HepG2 (cell line): ENCODE results near the gene MTHFSD. TPM values are rescaled to one million over a fixed set of nuclear protein-coding genes. Genes with fewer than 3 reads are reported as not detected.
A peak's percentile ranks its signal among the peaks of the same experiment; 100 is the strongest.

Source experiments
- EED ChIP-seq: sonication (generic); formaldehyde crosslinking; IDR thresholded peaks from 2 replicates; pipeline ENCODE4 v1.5.0; 2020; ENCODE audit warnings: mild to moderate bottlenecking, missing genetic modification reagents
- FIP1L1 ChIP-seq: fragments of 200-400 bp; formaldehyde crosslinking; IDR thresholded peaks from 2 replicates; pipeline ENCODE4 v1.6.1; 2018; ENCODE audit warnings: low read depth, mild to moderate bottlenecking, low read length, moderate library complexity, borderline replicate concordance; ENCODE audit not compliant: insufficient read depth
- FOXK2 ChIP-seq: fragments of 450-650 bp; IDR thresholded peaks from 2 replicates; pipeline ENCODE4 v1.6.1; 2016
- HNF4G ChIP-seq, 2 experiments: sonication (generic) in 1 of 2; formaldehyde crosslinking in 1 of 2; IDR thresholded peaks; 2 replicates each; pipeline versions ENCODE4 v1.4.0 to v1.6.1; 2011 to 2020; ENCODE audit warnings: borderline replicate concordance in 2 of 2, low read depth in 2 of 2, mild to moderate bottlenecking in 2 of 2, low read length in 1 of 2, missing genetic modification reagents in 1 of 2, moderate library complexity in 1 of 2
- KDM6A ChIP-seq: IDR thresholded peaks from 2 replicates; pipeline ENCODE4 v1.6.1; 2016; ENCODE audit warnings: low read depth
- MXD1 ChIP-seq: sonication (generic); formaldehyde crosslinking; IDR thresholded peaks from 2 replicates; pipeline ENCODE4 v1.4.0; 2020; ENCODE audit warnings: mild to moderate bottlenecking, missing genetic modification reagents
- NFKBIZ ChIP-seq: IDR thresholded peaks from 2 replicates; pipeline ENCODE4 v1.6.1; 2018; ENCODE audit warnings: missing genetic modification reagents, missing compliant biosample characterization
- ZNF12 ChIP-seq: sonication (generic); formaldehyde crosslinking; IDR thresholded peaks from 2 replicates; pipeline ENCODE4 v1.5.0; 2020; ENCODE audit warnings: missing genetic modification reagents
- ZNF574 ChIP-seq: sonication (generic); formaldehyde crosslinking; IDR thresholded peaks from 2 replicates; pipeline ENCODE4 v1.4.0; 2020; ENCODE audit warnings: missing genetic modification reagents
- ZNF773 ChIP-seq: sonication (generic); formaldehyde crosslinking; IDR thresholded peaks from 2 replicates; pipeline ENCODE4 v1.4.0; 2020; ENCODE audit warnings: missing genetic modification reagents, borderline replicate concordance
- polyA plus RNA-seq, 8 experiments: library from polyadenylated mRNA; depleted of rRNA in 3 of 8; stranded (reverse) in 7 of 8; unstranded in 1 of 8; fragments of >200 nt; fragmentation: Illumina TruSeq in 4 of 8; extraction: Trizol in 4 of 8; gene quantifications; 2 replicates each; pipeline versions ENCODE4 v1.2.1 to v1.2.3, GENCODE V29; 2011 to 2016; ENCODE audit warnings: low read depth in 4 of 8, missing spikeins in 1 of 8, mixed read lengths in 1 of 8; ENCODE audit not compliant: insufficient read depth in 1 of 8
- total RNA-seq, 5 experiments: library from RNA; depleted of rRNA; stranded (reverse); fragments of >200 nt; fragmentation: Illumina TruSeq; extraction: Trizol; gene quantifications; 2 replicates each; pipeline ENCODE4 v1.2.3, GENCODE V29; 2016; ENCODE audit warnings: low read depth in 1 of 5
- TF ChIP-seq, protein P1 (sequence below), 2 experiments: fragments of 450-650 bp in 1 of 2; sonication (generic) in 1 of 2; formaldehyde crosslinking in 1 of 2; IDR thresholded peaks; 2 replicates each; pipeline versions ENCODE4 v1.6.1 to v1.8.0; 2016 to 2022; ENCODE audit warnings: antibody characterized with exemption in 1 of 2, mild to moderate bottlenecking in 1 of 2, missing genetic modification reagents in 1 of 2

The MTHFSD gene
- total and polyA plus RNA-seq, 2 of the 13 experiments (the other 11 are each of a cell fraction or from before 2014, with no cell fraction given) = 14.2 to 16.3 TPM

DNA sequence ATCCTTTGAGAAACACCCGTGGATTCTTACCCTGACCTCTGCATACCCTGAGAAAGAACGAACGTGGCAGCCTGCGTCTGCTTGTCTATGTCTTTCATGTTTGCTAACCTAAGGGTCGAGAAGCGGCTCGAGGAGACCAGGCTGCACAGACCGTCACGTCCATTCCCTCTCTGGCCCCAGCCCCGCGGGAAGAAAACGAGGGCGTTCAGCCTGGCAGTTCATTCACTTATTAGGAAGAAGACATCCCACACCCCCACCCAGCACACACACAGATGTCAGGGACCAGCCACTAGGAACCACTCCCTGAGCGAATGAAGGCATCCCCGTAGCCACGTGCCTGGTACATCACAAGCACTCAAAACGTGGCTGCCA, 655 bp upstream of the MTHFSD start (continued):
- TF ChIP-seq, protein P1, sequence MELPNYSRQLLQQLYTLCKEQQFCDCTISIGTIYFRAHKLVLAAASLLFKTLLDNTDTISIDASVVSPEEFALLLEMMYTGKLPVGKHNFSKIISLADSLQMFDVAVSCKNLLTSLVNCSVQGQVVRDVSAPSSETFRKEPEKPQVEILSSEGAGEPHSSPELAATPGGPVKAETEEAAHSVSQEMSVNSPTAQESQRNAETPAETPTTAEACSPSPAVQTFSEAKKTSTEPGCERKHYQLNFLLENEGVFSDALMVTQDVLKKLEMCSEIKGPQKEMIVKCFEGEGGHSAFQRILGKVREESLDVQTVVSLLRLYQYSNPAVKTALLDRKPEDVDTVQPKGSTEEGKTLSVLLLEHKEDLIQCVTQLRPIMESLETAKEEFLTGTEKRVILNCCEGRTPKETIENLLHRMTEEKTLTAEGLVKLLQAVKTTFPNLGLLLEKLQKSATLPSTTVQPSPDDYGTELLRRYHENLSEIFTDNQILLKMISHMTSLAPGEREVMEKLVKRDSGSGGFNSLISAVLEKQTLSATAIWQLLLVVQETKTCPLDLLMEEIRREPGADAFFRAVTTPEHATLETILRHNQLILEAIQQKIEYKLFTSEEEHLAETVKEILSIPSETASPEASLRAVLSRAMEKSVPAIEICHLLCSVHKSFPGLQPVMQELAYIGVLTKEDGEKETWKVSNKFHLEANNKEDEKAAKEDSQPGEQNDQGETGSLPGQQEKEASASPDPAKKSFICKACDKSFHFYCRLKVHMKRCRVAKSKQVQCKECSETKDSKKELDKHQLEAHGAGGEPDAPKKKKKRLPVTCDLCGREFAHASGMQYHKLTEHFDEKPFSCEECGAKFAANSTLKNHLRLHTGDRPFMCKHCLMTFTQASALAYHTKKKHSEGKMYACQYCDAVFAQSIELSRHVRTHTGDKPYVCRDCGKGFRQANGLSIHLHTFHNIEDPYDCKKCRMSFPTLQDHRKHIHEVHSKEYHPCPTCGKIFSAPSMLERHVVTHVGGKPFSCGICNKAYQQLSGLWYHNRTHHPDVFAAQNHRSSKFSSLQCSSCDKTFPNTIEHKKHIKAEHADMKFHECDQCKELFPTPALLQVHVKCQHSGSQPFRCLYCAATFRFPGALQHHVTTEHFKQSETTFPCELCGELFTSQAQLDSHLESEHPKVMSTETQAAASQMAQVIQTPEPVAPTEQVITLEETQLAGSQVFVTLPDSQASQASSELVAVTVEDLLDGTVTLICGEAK (IDR thresholded peaks at IDR 0.05) = no peak
- TF ChIP-seq, protein P1 (CRISPR knock-in tag; IDR thresholded peaks at IDR 0.05) = no peak
- TF ChIP-seq ZNF773 (no peak), NFKBIZ (CRISPR knock-in tag) (no peak), ZNF574 (CRISPR knock-in tag) (no peak), HNF4G (IDR thresholded peaks at IDR 0.05; ENCODE audit: borderline replicate concordance, low read depth, low read length) (no peak), HNF4G (CRISPR knock-in tag; IDR thresholded peaks at IDR 0.05; ENCODE audit: borderline replicate concordance, low read depth) (no peak), KDM6A (CRISPR knock-in tag) (no peak), EED (CRISPR knock-in tag) (0 out of 2 replicates have a peak, but pooled peaks have one; percentile 6), FOXK2 (no peak), ZNF12 (no peak), FIP1L1 (no peak), MXD1 (CRISPR knock-in tag) (no peak)
- TF ChIP-seq, all 625 proteins: peak for 5
